SK-N-SH treated with all-trans-retinoic acid at 6 μM for 48 hours (cell line): ENCODE data around the gene CELF4.

ENCODE experiments used
- ATAC-seq: fragments of 200-7000 bp; cut with Tn5 transposase; 3 replicates; pipeline ENCODE4 v1.9.1; 2020; ENCODE audit warnings: mild to moderate bottlenecking, moderate library complexity
- ARNTL ChIP-seq: fragments of 450-650 bp; formaldehyde crosslinking; IDR thresholded peaks from 2 replicates; pipeline ENCODE4 v1.5.0; 2020; ENCODE audit warnings: low read depth, mild to moderate bottlenecking, moderate library complexity, borderline replicate concordance
- BACH2 ChIP-seq: fragments of 250-450 bp; sonication (Bioruptor Pico); IDR thresholded peaks from 2 replicates; pipeline ENCODE4 v1.9.0; 2021; ENCODE audit warnings: mild to moderate bottlenecking, borderline replicate concordance
- CREB5 ChIP-seq: fragments of 250-450 bp; sonication (Bioruptor Pico); IDR thresholded peaks from 2 replicates; pipeline ENCODE4 v1.5.1; 2020; ENCODE audit warnings: low read depth, mild to moderate bottlenecking, moderate library complexity
- CSDC2 ChIP-seq: fragments of 250-450 bp; sonication (Bioruptor Pico); IDR thresholded peaks from 2 replicates; pipeline ENCODE4 v1.5.0; 2020; ENCODE audit warnings: mild to moderate bottlenecking, moderate library complexity
- CSRNP3 ChIP-seq: fragments of 250-450 bp; sonication (Bioruptor Pico); IDR thresholded peaks from 2 replicates; pipeline ENCODE4 v1.5.1; 2021; ENCODE audit warnings: mild to moderate bottlenecking, moderate library complexity
- ESRRG ChIP-seq: fragments of 250-450 bp; sonication (Bioruptor Pico); IDR thresholded peaks from 2 replicates; pipeline ENCODE4 v1.6.1; 2021; ENCODE audit warnings: mild to moderate bottlenecking
- GLIS3 ChIP-seq: fragments of 250-450 bp; sonication (Bioruptor Pico); IDR thresholded peaks from 2 replicates; pipeline ENCODE4 v1.5.0; 2020; ENCODE audit warnings: mild to moderate bottlenecking, moderate library complexity
- ISL1 ChIP-seq: fragments of 250-450 bp; sonication (Bioruptor Pico); IDR thresholded peaks from 2 replicates; pipeline ENCODE4 v2.1.2; 2022; ENCODE audit warnings: mild to moderate bottlenecking, moderate library complexity
- OSR1 ChIP-seq: fragments of 250-450 bp; sonication (Bioruptor Pico); IDR thresholded peaks from 2 replicates; pipeline ENCODE4 v1.8.0; 2022; ENCODE audit warnings: moderate library complexity, mild to moderate bottlenecking, inconsistent platforms
- PATZ1 ChIP-seq: fragments of 250-450 bp; sonication (Bioruptor Pico); IDR thresholded peaks from 2 replicates; pipeline ENCODE4 v1.8.0; 2020; ENCODE audit warnings: mild to moderate bottlenecking, moderate library complexity, borderline replicate concordance
- POU6F1 ChIP-seq: fragments of 250-450 bp; sonication (Bioruptor Pico); IDR thresholded peaks from 2 replicates; pipeline ENCODE4 v1.8.0; 2021; ENCODE audit warnings: low read depth, mild to moderate bottlenecking, moderate library complexity, borderline replicate concordance
- PPARA ChIP-seq: fragments of 250-450 bp; sonication (Bioruptor Pico); IDR thresholded peaks from 2 replicates; pipeline ENCODE4 v1.5.0; 2020; ENCODE audit warnings: mild to moderate bottlenecking, borderline replicate concordance
- RARB ChIP-seq: fragments of 250-450 bp; sonication (Bioruptor Pico); IDR thresholded peaks from 2 replicates; pipeline ENCODE4 v1.8.0; 2021; ENCODE audit warnings: mild to moderate bottlenecking, moderate library complexity
- TCF4 ChIP-seq: fragments of 250-450 bp; sonication (Bioruptor Pico); IDR thresholded peaks from 2 replicates; pipeline ENCODE4 v1.8.0; 2021; ENCODE audit warnings: mild to moderate bottlenecking, moderate library complexity, borderline replicate concordance
- TOX ChIP-seq: fragments of 250-450 bp; sonication (Bioruptor Pico); IDR thresholded peaks from 2 replicates; pipeline ENCODE4 v1.8.0; 2021; ENCODE audit warnings: mild to moderate bottlenecking, moderate library complexity, borderline replicate concordance
- TSHZ2 ChIP-seq: fragments of 250-450 bp; sonication (Bioruptor Pico); IDR thresholded peaks from 2 replicates; pipeline ENCODE4 v1.5.0; 2020; ENCODE audit warnings: mild to moderate bottlenecking, moderate library complexity
- ZC3H10 ChIP-seq: fragments of 250-450 bp; sonication (Bioruptor Pico); IDR thresholded peaks from 2 replicates; pipeline ENCODE4 v1.5.1; 2021; ENCODE audit warnings: mild to moderate bottlenecking, moderate library complexity
- ZFP3 ChIP-seq: fragments of 250-450 bp; sonication (Bioruptor Pico); IDR thresholded peaks from 2 replicates; pipeline ENCODE4 v1.5.0; 2020; ENCODE audit warnings: mild to moderate bottlenecking, moderate library complexity
- ZNF565 ChIP-seq: fragments of 450-650 bp; formaldehyde crosslinking; conservative IDR thresholded peaks from 2 replicates; pipeline ENCODE4 v1.5.0; 2020; ENCODE audit warnings: low read depth, mild to moderate bottlenecking, moderate library complexity
- ZNF70 ChIP-seq: fragments of 450-650 bp; formaldehyde crosslinking; IDR thresholded peaks from 2 replicates; pipeline ENCODE4 v1.5.0; 2020; ENCODE audit warnings: mild to moderate bottlenecking, moderate library complexity

CELF4 gene

GRCh38 chr18:37355772-37356171 lies 209.8 kb downstream of the CELF4 start:
- no peak for TF ChIP-seq ISL1 (CRISPR knock-in tag)
- TF ChIP-seq RARB (CRISPR knock-in tag), result no peak
- TF ChIP-seq ZFP3, result no peak
- no peak for TF ChIP-seq CSDC2 (CRISPR knock-in tag)
- TF ChIP-seq POU6F1 (CRISPR knock-in tag), result no peak
- TF ChIP-seq ESRRG (CRISPR knock-in tag), result no peak
- TF ChIP-seq ZC3H10 (CRISPR knock-in tag), result no peak
- TF ChIP-seq BACH2 (CRISPR knock-in tag), result no peak
- TF ChIP-seq GLIS3 (CRISPR knock-in tag), result no peak
- no peak for TF ChIP-seq ARNTL
- no peak for TF ChIP-seq OSR1 (CRISPR knock-in tag)
- no peak for TF ChIP-seq CREB5
- no peak for TF ChIP-seq CSRNP3 (CRISPR knock-in tag)
- no peak for TF ChIP-seq ZNF70 (CRISPR knock-in tag)
- no peak for TF ChIP-seq TCF4 (CRISPR knock-in tag)
- TF ChIP-seq TOX (CRISPR knock-in tag), result no peak
- TF ChIP-seq PPARA, result no peak
- TF ChIP-seq, all 23 proteins: peak for 0
- no peak for ATAC-seq

GRCh38 chr18:37351110-37351509 lies 214.5 kb downstream of the CELF4 start:
- ATAC-seq, result no peak

More at GRCh38 chr18:37351110-37351509, 214.5 kb downstream of the CELF4 start:
- TF ChIP-seq PPARA (no peak), ZNF565 (CRISPR knock-in tag) (no peak), OSR1 (CRISPR knock-in tag) (no peak), CREB5 (no peak), TOX (CRISPR knock-in tag) (no peak), PATZ1 (no peak), TCF4 (CRISPR knock-in tag) (no peak), ZC3H10 (CRISPR knock-in tag) (no peak), ISL1 (CRISPR knock-in tag) (no peak), ARNTL (no peak), CSDC2 (CRISPR knock-in tag) (no peak), RARB (CRISPR knock-in tag) (no peak), TSHZ2 (no peak), ESRRG (CRISPR knock-in tag) (no peak), GLIS3 (CRISPR knock-in tag) (no peak)
